ENCODE results near the gene AP4S1.
A peak's percentile ranks its signal among the peaks of the same experiment; 100 is the strongest.

Gene AP4S1

GRCh38 chr14:31126680-31127079 lies 101.2 kb downstream of the AP4S1 start:
- Mint-ChIP-seq H3K9me3 (no peaks in the 10 kb centered on the region), H3K36me3 (ENCODE audit: insufficient read depth) (peaks cover 48% of the 10 kb centered on the region), H3K27me3 (no peaks in the 10 kb centered on the region), H3K4me1 (ENCODE audit: low read depth in 2 of 2) (peaks cover 16 to 29% of the 10 kb centered on the region in 2 donors), H3K27ac (peak overlapping the region in 1 of 2 donors; percentile 40), H3K4me3 (no peak overlapping the region)
- ATAC-seq (replicated peaks), result no peak
- DNase-seq, result no peak

GRCh38 chr14:31127690-31128089 lies 102.2 kb downstream of the AP4S1 start:
- Mint-ChIP-seq H3K9me3 (no peaks in the 10 kb centered on the region), H3K4me3 (peak overlapping the region; percentile 61 to 65), H3K27me3 (no peaks in the 10 kb centered on the region), H3K36me3 (ENCODE audit: insufficient read depth) (peaks cover 46% of the 10 kb centered on the region), H3K27ac (peak overlapping the region; percentile 40 to 94), H3K4me1 (ENCODE audit: low read depth in 2 of 2) (peaks cover 16 to 28% of the 10 kb centered on the region in 2 donors)
- ATAC-seq (replicated peaks) (peak; percentile 92), DNase-seq (peak; percentile 46 to 51 (median 47))

GRCh38 chr14:31128601-31129526 lies 103.4 kb downstream of the AP4S1 start:
- Mint-ChIP-seq H3K4me3 (peak overlapping the region in 1 of 2 donors; percentile 58), H3K4me1 (ENCODE audit: low read depth in 2 of 2) (peaks cover 14 to 25% of the 10 kb centered on the region in 2 donors), H3K9me3 (no peaks in the 10 kb centered on the region), H3K36me3 (ENCODE audit: insufficient read depth) (peaks cover 53% of the 10 kb centered on the region), H3K27me3 (no peaks in the 10 kb centered on the region), H3K27ac (peak overlapping the region; percentile 40 to 94)
- DNase-seq (no peak), ATAC-seq (replicated peaks) (no peak)

- no peak for DNase-seq
- Mint-ChIP-seq H3K9me3 (no peaks in the 10 kb centered on the region), H3K36me3 (ENCODE audit: insufficient read depth) (peaks cover 65% of the 10 kb centered on the region), H3K4me3 (no peak overlapping the region), H3K27ac (no peak overlapping the region), H3K27me3 (no peaks in the 10 kb centered on the region), H3K4me1 (ENCODE audit: low read depth in 2 of 2) (peaks cover 9 to 10% of the 10 kb centered on the region in 2 donors)
- no peak for ATAC-seq (replicated peaks)
Measured at GRCh38 chr14:31133133-31133532, 107.7 kb downstream of the AP4S1 start.

- ATAC-seq (replicated peaks) (no peak), DNase-seq (no peak)
- no peak overlapping the region for H3K4me3 Mint-ChIP-seq
- H3K36me3 Mint-ChIP-seq (ENCODE audit: insufficient read depth), result peaks cover 81% of the 10 kb centered on the region
- no peaks in the 10 kb centered on the region for H3K27me3 Mint-ChIP-seq
- peaks cover 0 to 3% of the 10 kb centered on the region in 2 donors for H3K4me1 Mint-ChIP-seq (ENCODE audit: low read depth in 2 of 2)
- H3K27ac Mint-ChIP-seq, result peak overlapping the region; percentile 16 to 24
- no peaks in the 10 kb centered on the region for H3K9me3 Mint-ChIP-seq
Measured at GRCh38 chr14:31137214-31137889, 111.9 kb downstream of the AP4S1 start.

- Mint-ChIP-seq H3K4me1 (ENCODE audit: low read depth in 2 of 2) (peaks cover 0 to under 1% of the 10 kb centered on the region in 2 donors), H3K36me3 (ENCODE audit: insufficient read depth) (peaks cover 81% of the 10 kb centered on the region), H3K9me3 (no peaks in the 10 kb centered on the region), H3K27ac (no peak overlapping the region), H3K27me3 (no peaks in the 10 kb centered on the region), H3K4me3 (no peak overlapping the region)
- ATAC-seq (replicated peaks) (no peak), DNase-seq (no peak)
Measured at GRCh38 chr14:31138301-31138700, 112.9 kb downstream of the AP4S1 start.

GRCh38 chr14:31139301-31139847 lies 113.9 kb downstream of the AP4S1 start:
- no peak overlapping the region for H3K4me3 Mint-ChIP-seq
- no peak overlapping the region for H3K27ac Mint-ChIP-seq
- ATAC-seq (replicated peaks) (no peak), DNase-seq (no peak)
- no peaks in the 10 kb centered on the region for H3K9me3 Mint-ChIP-seq
- no peaks in the 10 kb centered on the region for H3K4me1 Mint-ChIP-seq (ENCODE audit: low read depth in 2 of 2)
- H3K27me3 Mint-ChIP-seq, result no peaks in the 10 kb centered on the region
- peaks cover 82% of the 10 kb centered on the region for H3K36me3 Mint-ChIP-seq (ENCODE audit: insufficient read depth)

- no peaks in the 10 kb centered on the region for H3K4me1 Mint-ChIP-seq (ENCODE audit: low read depth in 2 of 2)
- H3K4me3 Mint-ChIP-seq, result no peak overlapping the region
- DNase-seq (no peak), ATAC-seq (replicated peaks) (no peak)
- no peak overlapping the region for H3K27ac Mint-ChIP-seq
- H3K9me3 Mint-ChIP-seq, result no peaks in the 10 kb centered on the region
- H3K27me3 Mint-ChIP-seq, result no peaks in the 10 kb centered on the region
- peaks cover 83% of the 10 kb centered on the region for H3K36me3 Mint-ChIP-seq (ENCODE audit: insufficient read depth)
Measured at GRCh38 chr14:31142455-31143087, 117.1 kb downstream of the AP4S1 start.
